ENCODE results near the gene KCNC1.

- TF ChIP-seq EP300 (IDR thresholded peaks at IDR 0.05) (no peak), CTCF (IDR thresholded peaks at IDR 0.05) (no peak)
Observed at GRCh38 chr11:17746096-17746495, 11.5 kb downstream of the KCNC1 start.
